ENCODE measurements around the gene PRKN.
"Not testable (repeated sequence)": the region's sequence is repeated elsewhere in the genome, so short reads cannot be mapped to it uniquely, and the experiment has no call there.

PRKN gene

DNA sequence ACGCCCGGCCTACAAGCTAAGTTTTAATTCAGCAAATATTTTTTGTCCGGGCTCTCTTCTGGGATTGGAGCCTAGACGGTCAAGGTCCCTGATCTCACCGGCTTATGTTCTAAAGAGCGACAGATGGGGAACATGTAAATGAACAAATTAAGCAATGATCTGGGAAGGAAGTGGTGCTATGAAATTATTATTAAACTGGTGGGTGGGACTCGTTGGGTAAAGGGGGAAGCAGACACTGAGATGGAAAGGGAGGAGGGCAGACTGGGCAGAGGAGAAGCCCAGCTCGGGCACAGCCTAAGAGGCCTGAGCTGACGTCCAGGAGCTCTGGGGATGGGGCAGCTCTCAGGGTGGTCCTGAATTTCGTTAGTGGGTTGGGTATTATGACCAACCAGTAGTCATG lies 1371.9 kb downstream of the PRKN start:
- DNase-seq (ENCODE audit: low read depth in 2 of 2): no peak

DNA sequence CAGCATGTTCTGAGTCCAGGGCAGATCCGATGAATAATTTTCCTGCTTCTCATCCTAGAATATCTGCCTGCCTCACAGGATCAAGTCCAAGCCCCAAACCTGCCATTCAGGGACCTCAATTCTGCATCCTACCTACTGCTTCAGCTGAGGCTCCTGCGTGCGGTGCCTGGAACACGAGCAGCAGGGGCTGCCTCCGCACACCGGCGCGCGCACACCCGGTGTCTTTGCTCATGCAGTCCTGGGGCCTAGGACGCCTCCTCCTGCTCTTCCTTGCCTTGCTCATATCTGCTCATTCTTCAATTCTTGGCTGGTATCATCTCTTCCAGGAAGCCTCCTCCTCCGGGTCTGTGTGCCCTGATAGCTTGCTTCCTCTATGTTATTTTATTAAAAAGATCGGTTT lies 1372.6 kb downstream of the PRKN start:
- DNase-seq (ENCODE audit: low read depth in 2 of 2): no peak

DNA sequence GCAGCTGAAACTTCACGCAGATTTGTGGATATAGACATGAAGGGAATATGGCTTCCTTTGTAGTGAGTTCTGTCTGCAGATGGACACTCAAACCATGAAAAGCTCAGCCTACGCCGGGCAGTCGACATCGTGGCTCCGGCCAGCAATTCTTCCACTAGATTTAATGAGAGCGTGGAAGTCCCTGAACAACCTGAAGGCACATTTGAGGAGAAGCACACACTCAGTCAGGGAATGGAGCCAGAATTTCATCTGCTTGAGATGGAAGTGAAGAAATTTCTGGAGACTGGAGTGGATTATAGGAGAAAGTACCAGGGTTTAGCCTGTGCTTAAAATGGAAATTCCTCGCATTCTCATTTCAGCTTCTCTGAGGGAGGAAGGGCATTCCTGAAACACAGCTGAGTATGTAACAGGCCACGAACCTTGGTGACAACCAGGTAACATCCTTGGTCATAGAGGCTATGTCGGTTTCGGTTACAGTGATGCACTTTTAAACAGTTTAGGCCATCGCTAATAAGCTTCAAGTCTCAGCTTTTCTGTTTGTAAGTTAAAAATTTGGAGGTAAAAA lies 1373.2 kb downstream of the PRKN start:
- DNase-seq (ENCODE audit: low read depth in 2 of 2): no peak

DNA sequence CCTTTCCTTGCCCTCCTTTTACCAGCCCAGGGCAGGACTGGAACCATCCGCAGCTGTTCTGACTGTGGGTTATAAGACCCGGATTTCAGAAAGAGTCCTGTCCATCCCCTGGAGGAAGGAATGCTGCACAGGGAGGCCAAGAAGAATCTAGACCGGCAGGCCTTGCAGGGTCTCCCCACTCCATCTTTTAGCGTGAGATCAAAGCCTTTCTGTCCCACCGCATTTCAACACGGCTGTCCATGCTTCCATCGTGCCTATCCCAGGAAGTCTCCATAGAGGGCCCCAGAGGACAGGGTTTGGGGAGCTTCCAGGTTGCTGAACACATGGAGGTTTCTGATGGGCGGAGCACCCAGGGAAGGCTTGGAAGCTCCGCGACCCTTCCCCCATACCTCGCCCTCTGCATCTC lies 1374.4 kb downstream of the PRKN start:
- no peak for DNase-seq (ENCODE audit: low read depth in 2 of 2)

DNA sequence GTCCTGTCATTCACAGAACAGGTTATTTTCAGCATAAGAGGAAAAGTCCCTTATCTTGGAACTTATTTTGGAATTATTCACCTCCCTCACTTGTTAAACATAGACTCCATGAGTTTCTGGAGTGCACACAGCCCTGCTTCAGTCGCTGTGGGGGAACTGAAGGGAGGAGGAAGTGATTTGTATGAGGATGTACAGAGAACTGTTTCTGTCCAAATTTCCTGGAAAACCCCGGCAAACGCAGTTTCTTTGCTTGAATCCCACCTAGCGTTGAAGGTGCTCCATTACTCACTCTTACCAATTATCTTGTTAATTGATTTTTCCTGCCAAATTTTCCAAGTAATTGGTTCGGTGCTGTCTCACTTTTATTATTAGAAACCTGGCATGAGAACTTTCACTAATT lies 1375.7 kb downstream of the PRKN start:
- DNase-seq (ENCODE audit: low read depth in 2 of 2): no peak

DNA sequence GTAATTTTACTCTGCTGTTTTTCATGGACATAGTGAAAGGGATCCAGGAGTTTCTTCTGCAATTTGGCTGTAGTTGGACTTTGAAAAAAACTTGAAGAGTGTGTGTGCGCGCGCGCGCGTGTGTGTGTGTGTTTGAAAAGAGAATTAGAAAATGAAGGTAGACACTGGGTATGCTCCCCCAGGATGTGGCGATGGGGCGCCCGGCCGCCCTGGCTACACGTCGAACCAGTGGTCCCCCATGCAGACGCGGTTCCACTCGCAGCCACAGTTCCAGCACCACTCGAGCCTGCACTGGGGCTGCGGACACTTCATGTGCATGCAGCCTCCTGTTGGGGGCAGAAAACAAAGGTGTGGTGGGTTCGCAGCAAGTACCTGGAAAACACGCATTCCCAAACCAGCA lies 1377.7 kb downstream of the PRKN start:
- DNase-seq (ENCODE audit: low read depth in 2 of 2): no peak

DNA sequence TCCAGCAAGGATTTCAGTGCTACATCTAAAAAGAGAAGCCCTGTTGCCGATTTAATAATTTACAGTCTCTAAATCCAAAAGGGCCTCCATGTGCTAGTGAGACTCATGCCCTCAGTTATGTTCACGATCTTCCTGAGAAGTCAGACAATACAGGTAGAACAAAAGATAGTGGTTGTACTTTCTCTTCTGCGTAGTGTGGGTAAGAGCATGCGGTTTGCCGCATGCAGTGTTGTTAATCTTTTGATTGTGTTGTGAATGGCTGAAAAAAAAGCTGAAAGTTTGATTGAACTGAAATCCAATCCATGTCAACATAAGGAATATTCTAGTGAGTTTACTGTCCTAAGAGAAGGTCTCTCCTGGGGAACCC lies 1379.0 kb downstream of the PRKN start:
- DNase-seq (ENCODE audit: low read depth in 2 of 2): no peak

DNA sequence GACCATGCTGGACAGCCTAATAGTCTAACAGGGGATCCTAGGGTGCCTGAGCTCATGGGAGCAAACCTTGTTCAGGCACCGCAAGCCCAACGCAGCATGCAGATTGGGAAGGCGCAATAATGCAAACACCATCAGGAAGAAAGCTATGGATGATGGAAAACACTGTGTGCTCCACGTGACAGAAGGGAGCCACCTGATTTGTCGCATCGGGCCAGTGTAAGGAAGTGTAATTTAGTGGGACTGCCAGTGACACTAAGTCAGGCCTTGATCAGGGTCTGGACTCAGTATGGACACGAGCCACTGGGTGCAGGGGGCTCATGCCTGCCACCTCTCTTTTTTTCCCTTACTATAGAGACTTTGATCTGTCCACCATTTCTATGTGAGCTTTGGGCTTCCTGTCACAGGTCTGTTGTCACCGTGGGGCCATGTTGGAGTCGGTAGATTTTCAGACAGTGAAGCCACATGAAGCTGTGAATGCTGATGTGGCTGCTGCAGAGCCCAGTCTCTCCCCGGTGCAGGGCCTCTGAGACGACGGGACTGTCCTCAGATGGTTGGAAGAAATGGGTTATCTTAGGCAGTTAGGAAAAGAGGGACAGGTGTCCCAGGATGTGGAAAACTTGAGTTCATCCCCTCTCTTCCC lies 1379.5 kb downstream of the PRKN start:
- no peak for DNase-seq (ENCODE audit: low read depth in 2 of 2)

DNA sequence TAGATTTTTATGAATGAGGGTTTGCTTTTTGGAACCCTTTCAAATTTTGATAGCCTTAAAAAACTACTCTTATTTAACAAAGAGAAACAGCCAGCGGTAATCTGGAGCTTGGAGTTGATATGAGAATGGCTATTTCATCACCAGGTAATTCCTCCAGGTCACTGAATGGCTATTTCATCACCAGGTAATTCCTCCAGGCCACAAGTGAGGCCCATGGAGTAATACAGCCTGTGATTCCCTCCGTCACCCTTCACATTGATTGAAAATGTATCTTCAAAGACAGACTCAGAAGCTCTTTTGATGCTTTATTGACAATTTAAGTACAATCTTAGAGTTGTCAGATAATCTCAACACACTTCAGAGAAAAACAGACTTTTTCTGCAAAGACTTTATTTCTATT lies 1380.4 kb downstream of the PRKN start:
- DNase-seq (ENCODE audit: low read depth in 2 of 2): no peak

DNA sequence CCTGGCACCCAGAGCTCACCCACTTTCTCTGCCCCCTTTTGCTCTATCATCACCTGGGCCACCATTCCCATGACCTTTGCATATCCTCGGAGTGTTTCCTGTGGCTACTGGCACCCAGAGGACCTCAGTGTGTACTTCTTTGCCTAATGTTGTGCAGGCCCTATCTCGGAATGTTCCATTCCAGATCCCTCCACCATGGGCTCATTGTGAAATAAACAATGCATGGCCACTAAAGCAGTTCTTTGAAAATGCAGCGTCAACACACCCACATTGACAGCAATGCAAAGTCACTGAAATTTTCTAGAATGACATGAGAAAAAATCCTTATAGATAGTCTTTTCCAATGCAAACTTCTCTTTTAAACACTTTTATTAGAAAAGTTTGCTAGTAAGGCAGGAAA lies 1380.8 kb downstream of the PRKN start:
- no peak for DNase-seq (ENCODE audit: low read depth in 2 of 2)

DNA sequence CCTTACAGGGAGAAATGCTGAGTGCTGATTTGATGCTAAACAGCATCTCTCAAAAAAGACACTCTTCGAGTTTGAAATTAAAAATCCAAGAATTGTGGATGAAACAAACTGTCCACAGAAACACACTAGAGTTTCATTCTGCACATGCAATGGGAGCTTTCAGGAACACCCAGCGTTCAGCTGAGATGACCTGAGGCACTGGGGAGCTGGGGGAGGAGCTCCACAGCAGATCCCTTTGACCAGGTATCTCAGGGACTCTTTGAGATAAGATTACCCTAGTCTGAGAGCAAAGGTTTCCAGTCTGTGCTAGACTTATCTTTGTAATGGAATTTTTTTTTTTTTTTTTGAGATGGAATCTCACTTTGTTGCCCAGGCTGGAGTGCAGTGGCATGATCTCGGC lies 1382.9 kb downstream of the PRKN start:
- DNase-seq (ENCODE audit: low read depth in 2 of 2): no peak

DNA sequence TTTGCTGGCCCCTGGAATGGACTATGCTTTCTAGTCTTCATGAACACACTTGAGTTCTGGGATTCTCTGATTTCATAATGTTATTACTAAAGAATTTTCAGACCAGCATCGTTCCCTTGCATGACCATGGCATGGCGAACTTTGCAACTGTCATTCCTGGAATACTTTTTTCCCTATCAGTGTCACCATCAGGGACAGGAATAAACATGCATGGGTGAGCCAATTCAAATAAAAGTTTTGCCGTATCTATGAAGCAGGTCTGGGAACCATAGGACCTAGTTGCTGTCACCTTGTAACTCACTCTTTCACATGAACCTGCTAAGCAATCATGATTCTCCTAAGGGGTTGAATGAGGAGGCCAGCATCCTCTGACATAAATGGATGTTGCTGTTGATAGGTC lies 1385.5 kb downstream of the PRKN start:
- DNase-seq (ENCODE audit: low read depth in 2 of 2): no peak

DNA sequence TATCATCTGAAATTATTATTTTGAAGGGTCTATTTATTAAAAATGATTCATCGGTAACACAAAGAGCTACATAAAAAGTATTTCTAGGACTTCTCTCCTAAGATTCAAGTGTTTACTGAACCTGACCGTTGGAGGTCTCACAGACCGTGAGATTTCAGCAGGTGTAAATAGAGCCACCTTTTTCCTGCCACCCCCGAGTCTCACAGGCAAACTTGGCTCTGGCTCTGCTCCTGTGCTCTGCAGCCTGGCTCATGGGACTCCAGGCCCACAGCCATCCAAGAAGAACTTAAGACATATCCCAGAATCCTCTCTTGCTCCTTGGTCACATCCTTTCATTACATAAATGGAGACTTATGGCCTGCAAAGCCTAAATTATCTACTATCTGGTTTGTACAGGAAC lies 1385.9 kb downstream of the PRKN start:
- no peak for DNase-seq (ENCODE audit: low read depth in 2 of 2)

DNA sequence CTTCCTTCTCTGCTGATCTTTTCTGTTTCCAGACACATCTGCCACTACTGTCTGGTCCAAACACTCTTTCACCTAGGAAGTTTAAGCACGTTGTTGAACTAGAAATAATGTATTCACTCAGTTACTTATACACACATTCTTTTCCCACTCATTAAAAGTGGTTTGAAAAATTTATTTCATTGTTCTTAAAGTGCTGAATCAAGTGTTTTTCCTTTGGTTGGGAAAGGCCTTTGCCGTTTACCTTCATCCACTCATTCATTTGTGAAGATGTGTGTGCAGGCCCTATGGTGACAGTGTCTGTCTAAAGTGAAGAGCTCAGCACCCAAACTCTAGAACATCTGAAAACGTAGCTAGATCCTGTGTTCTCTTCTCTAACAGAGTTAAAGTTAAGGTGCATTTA lies 1389.6 kb downstream of the PRKN start:
- no peak for DNase-seq (ENCODE audit: low read depth in 2 of 2)

DNA sequence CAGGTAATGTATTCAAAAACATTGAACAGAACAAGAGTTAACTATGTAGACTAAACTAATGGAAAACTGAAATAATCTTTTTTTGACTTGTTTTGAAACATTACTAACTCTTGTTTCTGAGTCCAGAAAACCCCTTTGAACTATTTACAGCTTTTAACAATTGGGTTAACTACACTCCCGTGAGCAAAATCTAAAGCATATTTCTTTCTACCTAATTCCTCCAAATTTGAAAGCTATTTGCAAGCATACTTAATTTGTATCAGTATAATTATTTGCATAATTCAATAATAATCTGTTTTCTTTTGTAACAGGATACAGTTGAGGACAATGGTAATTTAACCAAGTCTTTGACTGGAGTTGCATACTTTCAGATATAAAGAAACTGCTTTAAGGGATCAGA lies 1391.1 kb downstream of the PRKN start:
- DNase-seq (ENCODE audit: low read depth in 2 of 2): no peak

DNA sequence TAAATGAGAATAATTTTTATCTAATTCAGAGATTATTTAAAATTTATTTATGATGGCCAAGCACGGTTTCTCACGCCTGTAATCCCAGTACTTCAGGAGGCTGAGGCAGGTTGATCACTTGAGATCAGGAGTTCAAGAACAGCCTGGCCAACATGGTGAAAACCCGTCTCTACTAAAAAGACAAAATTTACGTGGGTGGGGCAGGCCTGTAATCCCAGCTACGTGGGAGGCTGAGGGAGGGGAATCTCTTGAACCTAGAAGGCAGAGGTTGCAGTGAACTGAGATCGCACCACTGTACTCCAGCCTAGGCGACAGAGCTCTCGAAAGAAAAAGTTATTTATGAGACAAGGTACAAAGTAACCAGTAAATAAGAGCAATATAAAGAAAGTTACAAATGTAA lies 1394.2 kb downstream of the PRKN start:
- no peak for DNase-seq (ENCODE audit: low read depth in 2 of 2)

DNA sequence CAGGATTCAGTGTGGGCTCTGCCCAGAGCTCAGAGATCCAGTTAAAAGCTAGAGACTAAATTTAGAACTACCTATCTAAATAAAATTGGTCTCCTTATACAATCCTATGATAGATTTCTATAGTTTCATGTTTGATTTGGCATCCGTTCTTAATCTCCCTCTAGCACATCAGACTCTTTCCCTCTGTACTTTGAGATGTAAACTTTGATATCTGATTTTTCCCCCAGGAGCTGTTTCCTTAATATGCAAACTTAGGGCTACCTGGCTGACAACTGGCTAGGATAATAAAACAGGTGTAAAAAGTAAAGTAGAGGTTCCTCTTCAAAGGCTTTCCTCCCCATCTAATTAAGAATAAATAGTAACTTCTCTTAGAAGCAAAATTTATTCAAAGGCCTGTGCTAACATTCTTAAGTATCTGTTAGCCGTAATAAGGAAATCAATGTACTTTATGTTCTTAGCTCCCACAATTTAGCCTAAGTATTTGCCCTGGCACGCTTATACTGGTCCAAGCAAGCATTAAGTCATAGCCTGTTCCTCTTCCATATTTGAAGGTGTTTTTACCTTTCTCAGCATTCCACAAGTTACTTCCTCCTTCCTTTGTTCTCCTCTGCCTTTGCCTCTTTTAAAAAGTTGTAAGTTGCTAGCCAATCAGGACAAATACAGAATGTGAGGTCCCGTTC lies 1396.0 kb downstream of the PRKN start:
- DNase-seq (ENCODE audit: low read depth in 2 of 2): not testable (repeated sequence)

DNA sequence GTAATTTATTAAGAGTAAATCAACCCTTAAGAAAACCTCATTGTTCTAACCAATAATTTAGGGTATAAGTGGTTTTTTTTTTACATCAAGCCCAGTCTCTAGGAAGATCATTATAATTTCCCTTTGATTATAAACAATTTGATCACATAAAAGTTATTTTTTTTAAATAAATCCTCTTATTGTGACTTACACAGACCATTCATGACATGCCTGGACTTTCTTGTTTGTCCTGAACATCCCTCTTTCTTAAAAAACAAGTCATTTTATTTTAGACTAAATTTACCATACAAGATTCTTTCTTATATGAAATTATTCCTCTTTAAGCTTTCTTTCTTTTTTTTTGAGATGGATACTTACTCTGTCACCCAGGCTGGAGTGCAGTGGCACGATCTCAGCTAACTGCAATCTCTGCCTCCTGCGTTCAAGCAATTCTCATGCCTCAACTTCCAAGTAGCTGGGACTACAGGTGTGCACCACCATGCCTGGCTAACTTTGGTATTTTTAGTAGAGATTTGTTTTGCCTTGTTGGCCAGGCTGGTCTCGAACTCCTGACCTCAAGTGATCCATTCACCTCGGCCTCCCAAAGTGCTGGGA lies 1400.1 kb downstream of the PRKN start:
- no peak for DNase-seq (ENCODE audit: low read depth in 2 of 2)

DNA sequence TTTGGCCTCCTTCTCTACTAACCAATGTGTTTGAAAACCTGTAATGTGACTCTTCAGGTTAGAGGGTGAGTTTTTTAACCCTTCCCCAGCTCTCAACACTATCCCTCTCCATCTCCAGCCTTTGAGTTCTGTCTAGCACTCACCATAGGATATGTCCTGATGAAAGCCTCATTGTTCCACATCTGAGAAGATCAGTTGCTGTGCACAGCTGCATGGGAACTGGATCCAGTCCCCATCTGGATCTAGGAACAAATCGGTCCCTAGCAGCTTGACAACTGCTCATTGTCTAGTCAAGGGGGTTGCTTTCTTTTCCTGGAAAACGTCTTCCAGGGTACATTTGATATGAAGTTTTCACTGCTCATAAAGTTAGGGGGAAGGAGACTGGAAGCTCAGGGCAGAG lies 1408.3 kb downstream of the PRKN start:
- no peak for DNase-seq (ENCODE audit: low read depth in 2 of 2)

DNA sequence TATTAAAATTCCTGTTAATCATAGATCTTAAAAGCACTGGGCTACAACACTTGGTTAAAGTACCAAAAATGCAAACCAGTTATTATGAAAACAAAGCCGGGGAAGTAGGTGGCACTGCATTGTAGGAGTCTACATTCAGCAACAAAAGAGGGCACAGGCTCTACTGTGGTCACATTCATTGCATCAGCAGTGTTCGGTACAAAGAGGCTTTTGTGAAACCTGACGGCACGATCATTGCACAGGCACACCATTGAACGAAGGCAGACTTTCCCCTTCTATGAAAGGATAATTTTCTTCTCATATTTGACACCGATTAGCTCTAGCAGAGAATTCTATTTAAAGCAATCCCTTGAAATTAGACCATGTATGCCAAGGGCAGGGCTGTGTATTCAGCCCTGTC lies 1409.1 kb downstream of the PRKN start:
- no peak for DNase-seq (ENCODE audit: low read depth in 2 of 2)

DNA sequence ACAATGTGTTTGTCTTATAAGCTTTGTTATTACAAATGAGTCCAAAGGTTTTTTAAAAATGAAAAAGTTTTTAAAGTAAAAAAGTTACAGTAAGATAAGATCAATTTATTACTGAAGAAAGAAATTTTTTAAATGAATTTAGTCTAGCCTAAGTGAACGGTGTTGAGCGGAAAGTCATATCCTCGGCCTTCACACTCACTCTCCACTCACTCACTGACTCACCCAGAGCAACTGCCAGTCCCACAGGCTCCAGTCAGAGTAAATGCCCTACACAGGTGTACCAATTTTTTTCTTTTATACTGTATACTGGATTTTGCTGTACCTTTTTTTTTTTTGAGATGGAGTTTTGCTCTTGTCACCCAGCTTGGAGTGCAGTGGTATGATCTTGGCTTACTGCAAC lies 1411.0 kb downstream of the PRKN start:
- no peak for DNase-seq (ENCODE audit: low read depth in 2 of 2)

DNA sequence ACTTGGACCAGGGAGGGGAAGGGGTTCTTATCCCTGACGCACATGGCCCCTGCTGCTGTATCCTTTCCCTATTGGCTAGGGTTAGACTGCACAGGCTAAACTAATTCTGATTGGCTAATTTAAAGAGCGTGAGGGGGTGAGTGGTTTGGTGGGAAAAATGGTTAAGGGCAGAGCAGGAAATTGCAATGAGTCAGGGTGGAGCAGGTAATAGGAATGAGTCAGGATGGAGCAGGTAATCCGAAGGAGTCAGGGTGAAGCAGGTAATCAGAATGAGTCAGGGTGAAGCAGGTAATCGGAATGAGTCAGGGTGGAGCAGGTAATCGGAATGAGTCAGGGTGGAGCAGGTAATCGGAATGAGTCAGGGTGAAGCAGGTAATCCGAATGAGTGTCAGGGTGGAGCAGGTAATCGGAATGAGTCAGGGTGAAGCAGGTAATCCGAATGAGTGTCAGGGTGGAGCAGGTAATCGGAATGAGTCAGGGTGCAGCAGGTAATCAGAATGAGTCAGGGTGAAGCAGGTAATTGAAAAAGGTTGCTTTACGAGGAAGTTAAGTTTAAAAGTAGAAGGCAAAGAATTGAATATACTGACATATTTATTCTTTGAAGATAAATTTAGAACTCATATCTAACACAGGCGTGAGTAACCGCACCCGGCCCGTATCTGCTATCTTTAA lies 1412.2 kb downstream of the PRKN start:
- not testable (repeated sequence) for DNase-seq (ENCODE audit: low read depth in 2 of 2)
